HG03196 (cell line): ENCODE results near the gene COG6.

Experiments
- ATAC-seq: cut with Tn5 transposase; IDR thresholded peaks from one replicate; pipeline ENCODE4 v1.9.1; 2021; ENCODE audit not compliant: unreplicated experiment

COG6 gene

DNA sequence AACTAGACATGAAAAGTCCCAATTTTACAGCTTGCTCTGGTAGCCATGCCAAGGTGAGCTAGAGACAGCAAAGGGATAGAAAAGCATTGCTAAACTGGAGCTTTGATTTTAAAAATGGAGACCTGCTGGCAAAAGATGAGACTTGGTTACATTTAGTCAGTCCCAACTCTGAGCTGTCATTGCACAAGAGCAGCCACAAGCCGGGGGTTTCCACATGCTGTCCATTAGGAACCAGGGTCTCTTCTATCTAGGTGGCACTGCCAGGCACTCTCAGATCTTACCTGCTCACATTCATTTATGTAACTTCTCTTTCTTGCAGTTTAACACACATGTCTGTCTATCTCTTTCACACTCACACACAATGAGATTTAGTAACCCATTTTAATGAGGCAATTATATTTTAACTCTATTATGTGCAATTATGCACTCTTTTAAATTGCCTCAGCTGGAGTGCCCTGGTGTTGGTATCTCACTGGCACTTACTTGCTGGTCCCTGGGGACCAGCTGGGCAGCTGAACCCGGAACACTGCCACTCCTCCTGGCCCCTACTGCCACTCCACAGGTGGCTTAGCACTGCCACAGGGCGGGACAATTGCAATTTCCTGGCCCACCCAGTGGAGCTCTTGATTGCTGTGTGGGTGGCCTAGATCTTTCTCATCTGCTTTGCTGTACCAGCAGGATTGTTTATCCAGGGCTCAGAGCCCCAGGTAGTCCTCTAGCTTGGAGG lies 112.5 kb downstream of the COG6 start:
- no peak for ATAC-seq

DNA sequence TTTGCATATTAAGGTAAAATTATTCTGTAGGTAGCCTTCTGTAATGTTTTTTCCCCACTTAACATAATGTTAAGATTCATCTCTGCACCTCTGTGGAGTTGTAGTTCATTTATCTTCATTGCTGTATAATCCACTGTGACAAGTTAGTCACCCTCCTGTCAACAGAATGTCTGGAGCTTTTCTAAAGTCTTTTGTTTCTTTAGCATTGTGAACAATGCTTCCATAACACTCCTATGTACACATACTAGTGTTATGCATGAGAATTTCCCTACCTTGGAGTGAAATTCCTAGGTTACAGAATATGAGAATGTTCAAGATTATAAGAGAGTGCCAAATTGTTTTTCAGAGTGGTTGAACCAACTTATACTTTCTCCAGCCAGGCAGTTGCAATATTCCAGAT lies 113.5 kb downstream of the COG6 start:
- no peak for ATAC-seq

- no peak for ATAC-seq
Measured at GRCh38 chr13:39770221-39771090, 115.0 kb downstream of the COG6 start.

- no peak for ATAC-seq
Measured at GRCh38 chr13:39773833-39774232, 118.4 kb downstream of the COG6 start.

- peak; percentile 77 for ATAC-seq
Measured at GRCh38 chr13:39776439-39776838, 121.0 kb downstream of the COG6 start.

GRCh38 chr13:39777021-39777420 lies 121.6 kb downstream of the COG6 start:
- peak; percentile 13 for ATAC-seq

GRCh38 chr13:39777527-39778061 lies 122.1 kb downstream of the COG6 start:
- ATAC-seq, result no peak

DNA sequence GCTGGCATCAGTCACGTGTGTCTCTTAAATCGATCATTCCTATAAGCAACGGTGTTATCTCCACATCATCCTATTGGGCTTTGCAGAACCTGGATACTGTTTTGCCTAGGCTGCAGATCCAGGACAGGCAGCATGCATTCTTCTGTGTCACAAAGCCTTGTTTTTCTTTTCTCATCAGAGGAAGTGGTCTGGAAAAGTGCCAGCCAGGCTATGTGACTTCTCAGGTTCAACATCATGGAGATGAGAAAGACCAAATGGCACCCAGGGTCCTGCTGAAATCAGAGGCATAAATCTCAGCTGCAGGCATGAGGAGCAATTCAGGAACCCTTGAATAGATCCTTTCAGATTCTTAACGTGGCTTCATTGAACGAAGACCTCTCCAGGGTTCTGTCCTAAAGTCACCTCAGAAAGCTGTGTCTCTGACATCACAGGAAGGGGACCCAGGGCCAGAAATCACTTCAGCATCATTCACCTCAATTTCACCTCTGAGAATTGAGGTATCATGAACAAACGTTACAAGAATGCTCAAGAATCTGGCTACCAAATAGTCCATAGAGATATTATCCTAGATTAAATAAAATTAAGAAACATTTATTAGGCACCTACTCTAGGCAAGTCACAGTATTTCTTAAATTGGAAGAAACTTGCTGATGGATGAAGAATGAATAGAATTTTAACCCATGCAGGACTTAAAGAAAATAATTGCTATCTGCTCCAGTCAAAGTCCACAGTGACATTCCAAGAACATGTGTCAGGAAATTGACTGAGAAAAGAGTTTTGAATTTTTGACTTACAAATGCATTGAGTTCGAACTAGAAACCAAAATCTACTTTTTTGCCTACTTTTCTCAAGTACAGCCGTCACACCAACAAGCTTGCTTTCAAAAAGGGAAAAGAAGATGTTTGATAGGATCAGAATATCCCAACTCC lies 124.1 kb downstream of the COG6 start:
- no peak for ATAC-seq

DNA sequence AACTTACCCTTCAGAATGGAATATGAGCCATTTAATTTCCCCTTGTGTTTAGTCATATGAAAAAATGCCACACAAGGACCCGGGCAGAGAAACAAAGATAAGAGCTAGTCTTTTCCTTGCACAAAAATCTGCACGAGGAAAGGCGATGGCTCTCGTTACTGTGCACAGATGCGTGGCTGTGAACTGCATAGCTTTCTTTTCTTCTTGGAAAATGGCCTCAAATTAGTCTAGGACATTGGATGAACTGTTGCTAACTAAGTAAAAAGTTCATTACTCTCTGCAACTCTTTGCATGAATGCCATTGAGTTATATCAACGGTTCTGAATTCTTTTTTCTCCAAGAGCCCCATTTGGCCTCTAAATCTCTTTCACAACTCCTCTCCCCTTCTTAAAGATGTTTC lies 125.2 kb downstream of the COG6 start:
- ATAC-seq, result no peak

DNA sequence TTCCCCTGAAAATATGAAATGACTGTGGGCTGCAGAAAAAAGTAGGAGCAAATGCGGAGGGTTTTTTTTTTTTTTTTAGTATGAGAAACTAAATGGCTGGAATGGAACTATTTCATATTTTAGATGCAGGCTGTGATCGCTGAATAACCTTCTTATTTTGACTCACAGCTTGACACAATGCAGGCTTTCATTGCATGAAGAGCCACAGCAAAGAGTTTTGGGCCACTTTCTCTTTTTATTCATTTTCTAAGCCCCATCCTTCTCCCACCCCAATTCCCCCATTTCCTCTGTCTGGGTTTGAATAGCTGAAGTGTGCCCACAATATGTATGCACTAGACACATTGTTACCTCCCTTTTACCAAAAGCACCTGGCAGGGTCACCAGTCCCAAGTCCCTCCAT lies 125.9 kb downstream of the COG6 start:
- no peak for ATAC-seq

- no peak for ATAC-seq
Measured at GRCh38 chr13:39783051-39783450, 127.6 kb downstream of the COG6 start.

DNA sequence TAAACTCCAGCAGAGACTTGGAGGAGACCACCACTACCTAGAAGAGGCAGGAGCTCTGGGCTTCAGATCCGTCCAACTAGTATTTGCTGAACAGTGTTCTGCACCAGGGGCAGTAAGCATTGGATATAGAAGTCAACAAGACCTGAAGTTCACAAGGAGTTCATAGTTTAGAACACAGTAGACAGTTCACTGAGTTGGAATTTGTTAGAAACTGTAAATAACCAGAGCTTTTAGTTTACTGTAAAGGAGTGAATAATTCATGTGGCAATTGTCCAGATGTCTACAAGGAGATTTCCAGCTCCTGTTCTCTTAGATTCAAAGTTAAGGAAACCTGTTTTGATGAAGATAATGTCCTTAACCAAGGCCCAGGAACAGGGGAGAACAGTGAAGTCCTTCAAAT lies 128.9 kb downstream of the COG6 start:
- ATAC-seq, result no peak

DNA sequence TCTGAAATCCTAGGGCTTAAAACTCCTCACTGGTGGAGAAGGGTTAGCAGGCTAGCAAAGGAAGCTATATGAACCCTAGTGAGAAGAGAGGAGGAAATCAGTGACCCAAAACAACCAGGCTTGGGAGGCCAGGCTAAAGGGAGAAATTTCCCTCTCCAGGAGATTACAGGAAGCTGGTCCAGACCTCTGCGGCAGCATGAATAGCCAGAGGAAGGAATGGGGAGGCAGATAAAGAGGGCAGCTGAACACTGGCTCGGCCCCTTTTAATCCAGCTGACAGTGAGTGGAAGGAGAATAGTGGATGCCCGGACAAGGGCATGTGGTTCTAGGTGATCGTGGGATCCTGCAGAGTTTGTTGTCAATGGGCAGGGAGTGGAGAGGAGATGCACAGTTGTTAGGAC lies 130.6 kb downstream of the COG6 start:
- no peak for ATAC-seq

GRCh38 chr13:39787086-39787487 lies 131.6 kb downstream of the COG6 start:
- no peak for ATAC-seq

DNA sequence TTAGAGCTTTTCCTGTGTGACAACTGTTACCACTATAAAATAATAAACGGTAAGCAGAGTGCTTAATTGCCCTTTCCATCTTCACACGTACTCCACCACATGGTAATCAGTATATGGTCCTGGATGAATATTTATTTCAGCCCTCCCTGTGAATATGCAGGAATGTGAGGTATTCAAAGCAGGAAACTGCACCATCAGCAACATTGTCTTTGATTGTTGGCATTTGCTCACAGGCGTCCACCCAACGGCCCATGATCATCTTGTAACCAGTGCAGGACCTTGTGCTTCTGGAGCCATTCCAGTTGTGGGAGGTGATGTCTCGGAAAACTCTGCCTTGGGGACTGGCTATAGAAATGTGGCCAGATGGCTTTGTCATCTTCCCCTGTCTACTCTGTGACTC lies 132.6 kb downstream of the COG6 start:
- no peak for ATAC-seq

DNA sequence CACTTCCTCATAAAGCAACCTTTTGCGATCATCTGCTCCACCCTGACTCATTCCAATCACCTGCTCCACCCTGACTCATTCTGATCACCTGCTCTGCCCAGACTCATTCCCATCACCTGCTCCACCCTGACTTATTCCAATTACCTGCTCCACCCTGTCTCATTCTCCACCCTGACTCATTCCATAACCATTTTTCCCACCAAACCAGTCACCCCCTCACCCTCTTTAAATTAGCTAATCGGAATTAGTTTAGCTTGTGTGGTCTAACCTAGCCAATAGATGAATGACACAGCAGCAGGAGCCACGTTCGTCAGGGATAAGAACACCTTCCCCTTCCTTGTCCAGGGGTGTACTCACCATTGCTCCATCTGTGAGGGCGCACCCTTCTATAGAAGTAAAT lies 134.0 kb downstream of the COG6 start:
- no peak for ATAC-seq
